ENCODE data around the gene C2orf72.
"Not testable (repeated sequence)": the region's sequence is repeated elsewhere in the genome, so short reads cannot be mapped to it uniquely, and the experiment has no call there.

C2orf72 gene

GRCh38 chr2:231015926-231016325, 21.4 kb upstream of the C2orf72 start:
- no peak for DNase-seq

GRCh38 chr2:231016566-231017230, 20.6 kb upstream of the C2orf72 start:
- no peak for DNase-seq

- DNase-seq, result peak in 1 of 3 donors; percentile 18
Observed at GRCh38 chr2:231017231-231017598, 20.1 kb upstream of the C2orf72 start.

- no peak for DNase-seq
Observed at GRCh38 chr2:231018184-231018583, 19.1 kb upstream of the C2orf72 start.

- not testable (repeated sequence) for DNase-seq
Observed at GRCh38 chr2:231025059-231025458, 12.3 kb upstream of the C2orf72 start.

- no peak for DNase-seq
Observed at GRCh38 chr2:231028889-231029288, 8.4 kb upstream of the C2orf72 start.

GRCh38 chr2:231029563-231029962, 7.8 kb upstream of the C2orf72 start:
- DNase-seq, result peak in 2 of 3 donors; percentile 23 to 34

GRCh38 chr2:231030725-231031124, 6.6 kb upstream of the C2orf72 start:
- no peak for DNase-seq

- no peak for DNase-seq
Observed at GRCh38 chr2:231032575-231033140, 4.7 kb upstream of the C2orf72 start.

GRCh38 chr2:231033147-231034132, 3.9 kb upstream of the C2orf72 start:
- DNase-seq, result no peak

GRCh38 chr2:231034291-231034882, 2.9 kb upstream of the C2orf72 start:
- no peak for DNase-seq

GRCh38 chr2:231036131-231036530, 1.2 kb upstream of the C2orf72 start:
- DNase-seq, result no peak

GRCh38 chr2:231036578-231037106, 681 bp upstream of the C2orf72 start:
- no peak for DNase-seq

GRCh38 chr2:231037731-231038482, 584 bp downstream of the C2orf72 start:
- DNase-seq, result peak in 1 of 3 donors; percentile 58

GRCh38 chr2:231038483-231039293, 1.4 kb downstream of the C2orf72 start:
- DNase-seq, result no peak

GRCh38 chr2:231039294-231039664, 2.0 kb downstream of the C2orf72 start:
- no peak for DNase-seq

GRCh38 chr2:231039821-231040364, 2.6 kb downstream of the C2orf72 start:
- no peak for DNase-seq

- DNase-seq, result peak in 1 of 3 donors; percentile 30
Observed at GRCh38 chr2:231041061-231041689, 3.9 kb downstream of the C2orf72 start.

- no peak for DNase-seq
Observed at GRCh38 chr2:231043796-231044195, 6.5 kb downstream of the C2orf72 start.

GRCh38 chr2:231046916-231047273, 9.6 kb downstream of the C2orf72 start:
- DNase-seq, result no peak

All from suppressor macrophage treated with lipopolysaccharide for 1 hour (primary cell).